Trophoblast cell (in vitro differentiated cells and primary cell): Measurements from ENCODE around the gene NACA2. TPM values are rescaled to one million over a fixed set of nuclear protein-coding genes. Genes with fewer than 3 reads are reported as not detected.

Source experiments
- DNase-seq, 2 donors: peaks; one replicate each; pipeline ENCODE4 v3.0.0-alpha.2; 2016
- H2AFZ ChIP-seq: 2 replicates; pipeline ENCODE4 v1.6.1; 2013; ENCODE audit warnings: low read length, moderate library complexity, mild to moderate bottlenecking; ENCODE audit not compliant: insufficient read depth, poor library complexity
- H2AK5ac ChIP-seq: 2 replicates; pipeline ENCODE4 v1.6.1; 2013; ENCODE audit warnings: mild to moderate bottlenecking, low read length
- H2BK120ac ChIP-seq: 2 replicates; pipeline ENCODE4 v1.6.1; 2013; ENCODE audit warnings: low read length, mild to moderate bottlenecking, moderate library complexity; ENCODE audit not compliant: insufficient read depth, poor library complexity
- H2BK12ac ChIP-seq: 2 replicates; pipeline ENCODE4 v1.6.1; 2013; ENCODE audit warnings: mild to moderate bottlenecking, low read length, moderate library complexity
- H2BK5ac ChIP-seq: 2 replicates; pipeline ENCODE4 v1.6.1; 2013; ENCODE audit warnings: low read length, low read depth, moderate library complexity, mild to moderate bottlenecking; ENCODE audit not compliant: poor library complexity
- H3K14ac ChIP-seq: 2 replicates; pipeline ENCODE4 v1.6.1; 2013; ENCODE audit warnings: mild to moderate bottlenecking, low read length
- H3K18ac ChIP-seq: 2 replicates; pipeline ENCODE4 v1.6.1; 2013; ENCODE audit warnings: mild to moderate bottlenecking, low read length
- H3K23ac ChIP-seq: 2 replicates; pipeline ENCODE4 v1.6.1; 2013; ENCODE audit warnings: low read length
- H3K27ac ChIP-seq: 2 replicates; pipeline ENCODE4 v1.5.1; 2013; ENCODE audit warnings: low read depth, mild to moderate bottlenecking, inconsistent platforms, low read length, moderate library complexity
- H3K27me3 ChIP-seq: 2 replicates; pipeline ENCODE4 v1.6.1; 2013; ENCODE audit warnings: inconsistent platforms, mild to moderate bottlenecking, low read length, moderate library complexity; ENCODE audit not compliant: insufficient read depth
- H3K36me3 ChIP-seq, 2 experiments: 1 replicate in 1 of 2; 2 replicates in 1 of 2; pipeline ENCODE4 v1.6.1; 2013; ENCODE audit warnings: low read length in 2 of 2, mild to moderate bottlenecking in 2 of 2, moderate library complexity in 1 of 2; ENCODE audit not compliant: insufficient read depth in 2 of 2, control insufficient read depth in 1 of 2
- H3K4ac ChIP-seq: 2 replicates; pipeline ENCODE4 v1.6.1; 2013; ENCODE audit warnings: low read depth, mild to moderate bottlenecking, low read length, moderate library complexity
- H3K4me1 ChIP-seq, 2 experiments: 1 replicate in 1 of 2; 2 replicates in 1 of 2; pipeline ENCODE4 v1.6.1; 2013; ENCODE audit warnings: low read length in 2 of 2, mild to moderate bottlenecking in 2 of 2, moderate library complexity in 1 of 2; ENCODE audit not compliant: insufficient read depth in 2 of 2, control insufficient read depth in 1 of 2
- H3K4me2 ChIP-seq: 2 replicates; pipeline ENCODE4 v1.6.1; 2013; ENCODE audit warnings: inconsistent platforms, mild to moderate bottlenecking, low read length, moderate library complexity
- H3K4me3 ChIP-seq: 2 replicates; pipeline ENCODE4 v1.5.1; 2013; ENCODE audit warnings: mild to moderate bottlenecking, low read depth, low read length, inconsistent platforms
- H3K79me1 ChIP-seq: one replicate; pipeline ENCODE4 v1.6.1; 2013; ENCODE audit warnings: low read length
- H3K79me2 ChIP-seq: 2 replicates; pipeline ENCODE4 v1.6.1; 2013; ENCODE audit warnings: low read length, mild to moderate bottlenecking; ENCODE audit not compliant: control insufficient read depth, insufficient read depth, poor library complexity
- H3K9ac ChIP-seq: 2 replicates; pipeline ENCODE4 v1.6.1; 2013; ENCODE audit warnings: mild to moderate bottlenecking, low read length
- H3K9me3 ChIP-seq: 2 replicates; pipeline ENCODE4 v1.6.1; 2013; ENCODE audit warnings: low read depth, mild to moderate bottlenecking, control low read depth, inconsistent platforms, low read length; ENCODE audit not compliant: insufficient read depth
- H4K12ac ChIP-seq: 2 replicates; pipeline ENCODE4 v1.6.1; 2013; ENCODE audit warnings: low read depth, mild to moderate bottlenecking, low read length, moderate library complexity
- H4K8ac ChIP-seq: 2 replicates; pipeline ENCODE4 v1.6.1; 2013; ENCODE audit warnings: low read depth, mild to moderate bottlenecking, low read length, moderate library complexity
- H4K91ac ChIP-seq: one replicate; pipeline ENCODE4 v1.6.1; 2013; ENCODE audit warnings: low read depth, mild to moderate bottlenecking, low read length, moderate library complexity
- WGBS: extraction: QIAGEN DNeasy Blood & Tissue Kit; methylation state at CpG from one replicate; pipeline ENCODE4 v1.1.7; 2013; ENCODE audit warnings: missing lambda C conversion rate; ENCODE audit not compliant: insufficient read length, insufficient coverage; ENCODE audit errors: extremely low coverage; 5-methylcytosine and 5-hydroxymethylcytosine counted together
- polyA plus RNA-seq: library from polyadenylated mRNA; stranded (reverse); fragments of 200-250 nt; gene quantifications from 2 replicates; pipeline ENCODE4 v1.2.3, GENCODE V29; 2013

NACA2 gene
- polyA plus RNA-seq = 0.14 TPM in 1 of 2 replicates, not detected in the other

DNA sequence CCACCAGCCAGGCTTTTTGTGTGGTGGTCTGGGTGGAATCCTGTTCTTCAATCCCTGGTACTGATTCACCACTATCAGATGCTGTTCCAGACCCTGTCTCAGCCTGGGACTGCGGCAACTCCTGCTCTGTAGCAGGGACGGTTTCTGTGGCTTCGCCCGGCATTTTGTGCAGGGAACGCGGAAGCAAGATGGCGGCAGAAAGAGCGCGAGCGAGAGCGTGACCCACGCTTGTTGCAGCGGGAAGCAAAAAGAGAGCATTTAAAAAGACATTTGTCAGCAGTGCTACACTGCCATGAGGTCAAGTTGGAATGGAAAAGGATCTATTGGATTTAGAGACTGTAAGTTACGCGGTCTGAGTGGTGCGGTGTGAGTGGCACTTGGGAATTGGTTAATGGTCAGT is at the start of gene NACA2:
Gene NACA2, minus strand, starts transcription at position 202 of the 400 bp plus-strand sequence. Its CDS starts 39 bp downstream, at position 163.
- Histone ChIP-seq H2AFZ (no peak within 1 kb of the TSS), H2BK12ac (no peak within 1 kb of the TSS), H3K14ac (no peak within 1 kb of the TSS), H4K91ac (no peak within 1 kb of the TSS), H3K79me1 (no peaks in the 10 kb centered on the region), H3K4ac (no peak within 1 kb of the TSS), H4K12ac (no peak within 1 kb of the TSS), H2BK120ac (no peak within 1 kb of the TSS), H2AK5ac (no peak within 1 kb of the TSS), H3K18ac (no peak within 1 kb of the TSS), H3K36me3 (no peaks in the 10 kb centered on the region), H3K4me2 (no peak within 1 kb of the TSS), H3K4me1 (no peaks in the 10 kb centered on the region), H3K9me3 (peaks cover 2% of the 10 kb centered on the region), H3K23ac (no peak within 1 kb of the TSS), H3K27me3 (no peaks in the 10 kb centered on the region), H3K27ac (no peak within 1 kb of the TSS), H2BK5ac (no peak within 1 kb of the TSS), H4K8ac (no peak within 1 kb of the TSS), H3K79me2 (no peaks in the 10 kb centered on the region), H3K9ac (no peak within 1 kb of the TSS), H3K4me3 (no peak within 1 kb of the TSS)
- no CpG with 5 or more reads among the region's 16 CpGs for WGBS
- no peak for DNase-seq

- Histone ChIP-seq H2BK5ac (no peak overlapping the region), H2BK12ac (no peak overlapping the region), H3K14ac (no peak overlapping the region), H3K27me3 (no peaks in the 10 kb centered on the region), H3K79me1 (no peaks in the 10 kb centered on the region), H4K12ac (no peak overlapping the region), H3K36me3 (no peaks in the 10 kb centered on the region), H2AK5ac (no peak overlapping the region), H4K91ac (no peak overlapping the region), H3K79me2 (no peaks in the 10 kb centered on the region), H3K4me3 (no peak overlapping the region), H3K4ac (no peak overlapping the region), H3K23ac (no peak overlapping the region), H3K4me1 (no peaks in the 10 kb centered on the region), H3K9me3 (no peaks in the 10 kb centered on the region), H3K9ac (no peak overlapping the region), H2BK120ac (no peak overlapping the region), H3K4me2 (no peak overlapping the region), H3K18ac (no peak overlapping the region), H3K27ac (no peak overlapping the region), H2AFZ (no peak overlapping the region), H4K8ac (no peak overlapping the region)
- no peak for DNase-seq
- no CpG with 5 or more reads among the region's 1 CpG for WGBS
These were observed 48.8 kb upstream of the NACA2 start for GRCh38 chr17:61639818-61640217.

DNA sequence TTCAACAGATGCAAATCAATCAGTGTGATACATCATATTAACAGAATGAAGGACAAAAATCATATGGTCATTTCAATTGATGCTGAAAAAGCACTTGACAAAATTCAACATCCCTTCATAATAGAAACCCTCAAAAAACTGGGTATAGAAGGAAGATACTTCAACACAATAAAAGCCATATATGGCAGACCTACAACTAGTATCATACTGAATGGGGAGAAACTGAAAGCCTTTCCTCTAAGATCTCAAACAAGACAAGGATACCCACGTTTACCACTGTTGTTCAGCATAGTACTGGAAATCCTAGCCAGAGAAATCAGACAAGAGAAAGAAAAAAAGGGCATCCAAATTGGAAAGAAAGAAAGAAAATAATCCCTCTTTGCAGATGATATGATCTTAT is 47.1 kb upstream of the NACA2 start:
- no peak overlapping the region for H3K9ac ChIP-seq
- no peak overlapping the region for H2BK12ac ChIP-seq
- DNase-seq = no peak
- H4K91ac ChIP-seq = no peak overlapping the region
- no peak overlapping the region for H4K8ac ChIP-seq
- H3K79me1 ChIP-seq = no peaks in the 10 kb centered on the region
- no peak overlapping the region for H3K4me3 ChIP-seq
- no peak overlapping the region for H2BK5ac ChIP-seq
- H3K4ac ChIP-seq = no peak overlapping the region
- no peak overlapping the region for H2AK5ac ChIP-seq
- no peak overlapping the region for H4K12ac ChIP-seq
- no peak overlapping the region for H3K27ac ChIP-seq
- no peaks in the 10 kb centered on the region for H3K36me3 ChIP-seq
- H3K4me1 ChIP-seq = no peaks in the 10 kb centered on the region
- H3K9me3 ChIP-seq = no peaks in the 10 kb centered on the region
- no peak overlapping the region for H3K18ac ChIP-seq
- H3K79me2 ChIP-seq = no peaks in the 10 kb centered on the region
- no peak overlapping the region for H2BK120ac ChIP-seq
- no peaks in the 10 kb centered on the region for H3K27me3 ChIP-seq
- no CpG with 5 or more reads among the region's 1 CpG for WGBS
- H2AFZ ChIP-seq = no peak overlapping the region
- H3K14ac ChIP-seq = no peak overlapping the region
- H3K4me2 ChIP-seq = no peak overlapping the region
- no peak overlapping the region for H3K23ac ChIP-seq

GRCh38 chr17:61635913-61636432 is 45.0 kb upstream of the NACA2 start:
- H4K8ac ChIP-seq = no peak overlapping the region
- H3K4me2 ChIP-seq = no peak overlapping the region
- no peaks in the 10 kb centered on the region for H3K27me3 ChIP-seq
- H4K12ac ChIP-seq = no peak overlapping the region
- WGBS = no CpG with 5 or more reads among the region's 3 CpGs
- H3K4me3 ChIP-seq = no peak overlapping the region
- H3K27ac ChIP-seq = no peak overlapping the region
- H3K9ac ChIP-seq = no peak overlapping the region
- H3K79me2 ChIP-seq = no peaks in the 10 kb centered on the region
- H3K4me1 ChIP-seq = no peaks in the 10 kb centered on the region
- H3K18ac ChIP-seq = no peak overlapping the region
- H2BK12ac ChIP-seq = no peak overlapping the region
- no peak overlapping the region for H4K91ac ChIP-seq
- H2AFZ ChIP-seq = no peak overlapping the region
- no peak overlapping the region for H3K14ac ChIP-seq
- DNase-seq = peak; percentile 62 to 82
- H2BK120ac ChIP-seq = no peak overlapping the region
- no peaks in the 10 kb centered on the region for H3K36me3 ChIP-seq
- H2BK5ac ChIP-seq = no peak overlapping the region
- no peak overlapping the region for H2AK5ac ChIP-seq
- H3K4ac ChIP-seq = no peak overlapping the region
- no peak overlapping the region for H3K23ac ChIP-seq
- no peaks in the 10 kb centered on the region for H3K9me3 ChIP-seq
- no peaks in the 10 kb centered on the region for H3K79me1 ChIP-seq
